Neural progenitor cell (in vitro differentiated cells): Measurements from ENCODE around the gene ACAA1. TPM values are rescaled to one million over a fixed set of nuclear protein-coding genes. Genes with fewer than 3 reads are reported as not detected.

Source experiments
- DNase-seq: peaks from one replicate; pipeline ENCODE4 v3.0.0-alpha.2; 2016; ENCODE audit warnings: low spot score
- H2AFZ ChIP-seq: fragments of 200-600 bp; sonication (generic); replicated peaks from 2 replicates; pipeline ENCODE4 v1.6.1; 2016; ENCODE audit warnings: antibody characterized with exemption
- H3F3A ChIP-seq: fragments of 200-600 bp; sonication (generic); 2 replicates; pipeline ENCODE4 v1.6.1; 2016; ENCODE audit warnings: antibody characterized with exemption, low read depth
- H3K27ac ChIP-seq: fragments of 200-600 bp; sonication (generic); 2 replicates; pipeline ENCODE4 v1.5.1; 2016; ENCODE audit warnings: mild to moderate bottlenecking
- H3K27me3 ChIP-seq: fragments of 200-600 bp; sonication (generic); 2 replicates; pipeline ENCODE4 v1.6.1; 2016; ENCODE audit warnings: mild to moderate bottlenecking, moderate library complexity
- H3K36me3 ChIP-seq: fragments of 200-600 bp; sonication (generic); 2 replicates; pipeline ENCODE4 v1.5.1; 2016
- H3K4me1 ChIP-seq: fragments of 200-600 bp; sonication (generic); 2 replicates; pipeline ENCODE4 v1.6.1; 2016; ENCODE audit warnings: mixed run types
- H3K4me2 ChIP-seq: fragments of 200-600 bp; sonication (generic); 2 replicates; pipeline ENCODE4 v1.6.1; 2016
- H3K4me3 ChIP-seq: fragments of 200-600 bp; sonication (generic); 2 replicates; pipeline ENCODE4 v1.5.1; 2016
- H3K79me2 ChIP-seq: fragments of 200-600 bp; sonication (generic); 2 replicates; pipeline ENCODE4 v1.6.1; 2016; ENCODE audit warnings: low read depth
- H3K9ac ChIP-seq: fragments of 200-600 bp; sonication (generic); 2 replicates; pipeline ENCODE4 v1.6.1; 2016
- H3K9me3 ChIP-seq: fragments of 200-600 bp; sonication (generic); 2 replicates; pipeline ENCODE4 v1.5.1; 2016; ENCODE audit warnings: low read depth
- H4K20me1 ChIP-seq: fragments of 200-600 bp; sonication (generic); 2 replicates; pipeline ENCODE4 v1.6.1; 2016; ENCODE audit warnings: low read depth
- H3K27ac Mint-ChIP-seq: 3 replicates; pipeline ENCODE4 v1.8.0; 2021; ENCODE audit warnings: mixed read lengths
- H3K27me3 Mint-ChIP-seq: 2 replicates; pipeline ENCODE4 v1.8.0; 2022; ENCODE audit warnings: low read depth, mild to moderate bottlenecking, inconsistent platforms, moderate library complexity, mixed read lengths; ENCODE audit not compliant: insufficient read depth
- H3K36me3 Mint-ChIP-seq: 3 replicates; pipeline ENCODE4 v1.8.0; 2021; ENCODE audit warnings: mixed read lengths
- H3K4me1 Mint-ChIP-seq: 3 replicates; pipeline ENCODE4 v1.8.0; 2021; ENCODE audit warnings: mixed read lengths
- H3K4me3 Mint-ChIP-seq: 3 replicates; pipeline ENCODE4 v1.8.0; 2021; ENCODE audit warnings: mild to moderate bottlenecking, moderate library complexity, mixed read lengths
- H3K9me3 Mint-ChIP-seq: 3 replicates; pipeline ENCODE4 v1.8.0; 2020; ENCODE audit warnings: mixed read lengths
- EZH2 ChIP-seq: fragments of 200-600 bp; sonication (generic); IDR thresholded peaks from 2 replicates; pipeline ENCODE4 v1.6.1; 2017; ENCODE audit warnings: antibody characterized with exemption, mild to moderate bottlenecking, moderate library complexity
- EZH2phosphoT487 ChIP-seq: fragments of 200-600 bp; sonication (generic); IDR thresholded peaks from 2 replicates; pipeline ENCODE4 v1.6.1; 2017; ENCODE audit warnings: antibody characterized with exemption
- total RNA-seq: library from RNA; depleted of rRNA; stranded (reverse); fragments of >200 nt; gene quantifications from 2 replicates; pipeline ENCODE4 v1.2.3, GENCODE V29; 2015; ENCODE audit warnings: low replicate concordance
- TF ChIP-seq, protein P1 (sequence below): fragments of 200-600 bp; sonication (generic); IDR thresholded peaks from 2 replicates; pipeline ENCODE4 v1.5.1; 2017; ENCODE audit warnings: antibody characterized with exemption, mild to moderate bottlenecking

Gene ACAA1
- total RNA-seq, 1 donor from 2014 or later, result 3.3 TPM

DNA sequence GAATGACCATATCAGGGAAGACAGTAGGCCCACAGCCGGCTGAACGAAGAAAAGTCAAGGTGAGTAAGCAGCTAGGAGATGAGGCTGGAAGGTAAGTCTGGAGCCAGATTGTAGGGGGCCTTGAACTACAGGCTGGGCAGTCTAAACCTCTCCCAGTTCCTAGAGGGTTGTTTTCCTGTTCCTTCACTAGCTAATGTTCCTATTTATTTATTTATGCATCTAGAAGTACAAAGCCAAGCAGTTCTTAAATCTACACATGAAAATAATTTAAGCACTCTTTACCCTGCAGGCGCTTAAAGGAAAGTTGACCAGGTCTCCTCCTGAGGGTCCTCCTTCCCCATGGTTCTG, 3.7 kb downstream of the ACAA1 start:
- TF ChIP-seq EZH2 (no peak), EZH2phosphoT487 (no peak)
- TF ChIP-seq, protein P1, sequence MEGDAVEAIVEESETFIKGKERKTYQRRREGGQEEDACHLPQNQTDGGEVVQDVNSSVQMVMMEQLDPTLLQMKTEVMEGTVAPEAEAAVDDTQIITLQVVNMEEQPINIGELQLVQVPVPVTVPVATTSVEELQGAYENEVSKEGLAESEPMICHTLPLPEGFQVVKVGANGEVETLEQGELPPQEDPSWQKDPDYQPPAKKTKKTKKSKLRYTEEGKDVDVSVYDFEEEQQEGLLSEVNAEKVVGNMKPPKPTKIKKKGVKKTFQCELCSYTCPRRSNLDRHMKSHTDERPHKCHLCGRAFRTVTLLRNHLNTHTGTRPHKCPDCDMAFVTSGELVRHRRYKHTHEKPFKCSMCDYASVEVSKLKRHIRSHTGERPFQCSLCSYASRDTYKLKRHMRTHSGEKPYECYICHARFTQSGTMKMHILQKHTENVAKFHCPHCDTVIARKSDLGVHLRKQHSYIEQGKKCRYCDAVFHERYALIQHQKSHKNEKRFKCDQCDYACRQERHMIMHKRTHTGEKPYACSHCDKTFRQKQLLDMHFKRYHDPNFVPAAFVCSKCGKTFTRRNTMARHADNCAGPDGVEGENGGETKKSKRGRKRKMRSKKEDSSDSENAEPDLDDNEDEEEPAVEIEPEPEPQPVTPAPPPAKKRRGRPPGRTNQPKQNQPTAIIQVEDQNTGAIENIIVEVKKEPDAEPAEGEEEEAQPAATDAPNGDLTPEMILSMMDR, result no peak
- no peaks in the 10 kb centered on the region for H3K9me3 Mint-ChIP-seq
- no peak for DNase-seq
- H3K9me3 ChIP-seq, result no peaks in the 10 kb centered on the region
- H3K4me3 Mint-ChIP-seq, result no peak overlapping the region
- H2AFZ ChIP-seq, result no peak overlapping the region
- no peak overlapping the region for H3K27ac Mint-ChIP-seq
- no peak overlapping the region for H3K4me2 ChIP-seq
- H3K4me3 ChIP-seq, result no peak overlapping the region
- H3K27me3 ChIP-seq, result no peaks in the 10 kb centered on the region
- no peak overlapping the region for H3K9ac ChIP-seq
- peaks cover 26% of the 10 kb centered on the region for H4K20me1 ChIP-seq
- H3K27me3 Mint-ChIP-seq, result peaks cover 9% of the 10 kb centered on the region
- H3K36me3 ChIP-seq, result no peaks in the 10 kb centered on the region
- peaks cover 22% of the 10 kb centered on the region for H3K4me1 Mint-ChIP-seq
- H3K4me1 ChIP-seq, result peaks cover 6% of the 10 kb centered on the region
- H3K79me2 ChIP-seq, result peaks cover 10% of the 10 kb centered on the region
- H3K36me3 Mint-ChIP-seq, result peaks cover 7% of the 10 kb centered on the region
- peaks cover 10% of the 10 kb centered on the region for H3F3A ChIP-seq
- H3K27ac ChIP-seq, result no peak overlapping the region

DNA sequence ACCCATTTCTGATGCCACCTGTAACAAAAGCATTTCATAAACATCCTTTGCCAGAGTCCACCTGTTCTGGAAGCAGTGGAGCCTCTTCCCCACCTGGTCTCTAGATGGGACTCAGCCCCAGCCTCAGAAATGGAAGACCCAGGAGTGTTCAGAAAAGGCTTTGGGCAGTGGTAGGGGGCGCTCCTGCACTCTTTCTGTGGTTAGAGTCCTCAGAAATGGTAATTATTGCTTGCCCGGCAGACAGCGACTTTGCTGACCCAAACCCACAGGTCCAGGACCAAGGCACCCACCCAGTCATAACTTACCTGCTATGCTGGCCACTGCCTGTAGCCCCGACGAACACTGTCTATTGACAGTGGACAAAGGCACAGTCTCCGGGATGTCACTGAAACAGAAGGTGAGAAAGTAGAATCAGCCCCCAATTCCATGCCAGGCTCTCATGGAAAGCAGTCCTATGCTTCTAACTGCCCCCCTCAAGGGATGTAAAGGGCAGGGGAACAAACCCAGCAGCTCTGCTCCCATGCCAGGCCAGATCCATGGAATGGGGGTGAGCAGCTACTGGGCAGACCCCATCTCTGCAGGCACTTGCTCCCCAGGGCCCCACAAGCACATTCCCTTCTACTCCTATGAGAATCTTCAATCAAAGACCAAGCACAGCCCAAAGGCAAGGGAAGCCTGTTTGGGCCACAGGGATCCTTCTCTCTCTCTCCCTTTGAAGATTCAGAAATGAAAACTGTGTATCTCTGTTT, 5.1 kb downstream of the ACAA1 start:
- Histone ChIP-seq H3K4me1 (peaks cover 6% of the 10 kb centered on the region), H3K79me2 (peaks cover 10% of the 10 kb centered on the region), H3K4me3 (no peak overlapping the region), H3K4me2 (no peak overlapping the region), H4K20me1 (peaks cover 26% of the 10 kb centered on the region), H3F3A (no peaks in the 10 kb centered on the region), H3K9me3 (no peaks in the 10 kb centered on the region), H3K27ac (no peak overlapping the region), H2AFZ (no peak overlapping the region), H3K36me3 (no peaks in the 10 kb centered on the region), H3K9ac (no peak overlapping the region), H3K27me3 (no peaks in the 10 kb centered on the region)
- peak; percentile 77 for DNase-seq
- Mint-ChIP-seq H3K4me3 (no peak overlapping the region), H3K9me3 (no peaks in the 10 kb centered on the region), H3K27ac (no peak overlapping the region), H3K4me1 (peaks cover 15% of the 10 kb centered on the region), H3K36me3 (peaks cover 12% of the 10 kb centered on the region), H3K27me3 (no peaks in the 10 kb centered on the region)
- TF ChIP-seq, protein P1, result peak; percentile 79
- no peak for TF ChIP-seq EZH2

DNA sequence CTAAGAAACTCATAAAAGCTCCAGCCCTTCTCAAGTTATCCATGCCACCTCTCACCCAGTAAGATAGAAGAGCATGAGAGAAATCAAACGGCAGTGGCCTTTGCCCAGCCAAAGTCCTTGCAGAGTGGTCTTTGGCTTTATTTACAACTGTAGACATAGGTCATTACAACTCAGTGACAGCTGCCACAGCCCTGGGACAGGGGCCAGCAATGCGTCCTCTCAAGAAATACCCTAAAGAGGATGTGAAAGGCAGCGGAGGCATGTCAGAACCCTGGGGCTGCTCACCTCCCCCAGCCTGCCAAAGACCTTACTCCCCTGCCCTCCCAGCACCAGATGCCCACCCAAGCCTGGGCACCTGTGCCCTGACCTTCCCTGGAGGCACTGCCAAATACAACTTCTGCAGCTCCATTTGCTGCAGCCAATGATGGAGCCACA, 6.3 kb downstream of the ACAA1 start:
- Mint-ChIP-seq H3K9me3 (no peaks in the 10 kb centered on the region), H3K4me3 (no peak overlapping the region), H3K4me1 (peaks cover 8% of the 10 kb centered on the region), H3K36me3 (peaks cover 15% of the 10 kb centered on the region), H3K27ac (no peak overlapping the region), H3K27me3 (no peaks in the 10 kb centered on the region)
- no peak overlapping the region for H3K4me2 ChIP-seq
- DNase-seq, result no peak
- H3K4me1 ChIP-seq, result peaks cover under 1% of the 10 kb centered on the region
- no peaks in the 10 kb centered on the region for H3K27me3 ChIP-seq
- H3K27ac ChIP-seq, result no peak overlapping the region
- H3K9ac ChIP-seq, result no peak overlapping the region
- H3K36me3 ChIP-seq, result no peaks in the 10 kb centered on the region
- H3K4me3 ChIP-seq, result no peak overlapping the region
- no peaks in the 10 kb centered on the region for H3K9me3 ChIP-seq
- H4K20me1 ChIP-seq, result peaks cover 17% of the 10 kb centered on the region
- no peak overlapping the region for H2AFZ ChIP-seq
- TF ChIP-seq EZH2phosphoT487 (no peak), EZH2 (no peak)
- TF ChIP-seq, protein P1, result no peak
- H3K79me2 ChIP-seq, result peaks cover under 1% of the 10 kb centered on the region
- no peaks in the 10 kb centered on the region for H3F3A ChIP-seq
